K562 (cell line): ENCODE measurements around the gene KRTAP10-6. TPM values are rescaled to one million over a fixed set of nuclear protein-coding genes. Genes with fewer than 3 reads are reported as not detected.

Experiments used
- ATAC-seq: fragments of 200-7000 bp; cut with Tn5 transposase; 3 replicates; pipeline ENCODE4 v1.9.1; 2020; ENCODE audit warnings: moderate library complexity
- BruUV-seq: library from RNA; stranded (reverse); fragments of 400-500 nt; replicated peaks from 2 replicates; lab custom pipeline; 2021; lab: Mats Ljungman, UMichigan
- CTCF ChIA-PET: fragments of 300-600 bp; formaldehyde crosslinking; extraction: SDS; loops from one replicate; lab custom pipeline; 2021; ENCODE audit warnings: low intra/inter-chr PET ratio; lab: Yijun Ruan, JAX
- POLR2A ChIA-PET: fragments of 300-600, 350-650 bp; sonication (Branson Sonifier 250); formaldehyde crosslinking; extraction: SDS; loops from one replicate; lab custom pipeline; 2021; ENCODE audit warnings: antibody characterized with exemption, inconsistent platforms; lab: Yijun Ruan, JAX
- DNase-seq, 4 experiments: peaks; one replicate each; pipeline versions ENCODE4 v3.0.0 to v3.0.0-alpha.2; 2011 to 2018; ENCODE audit warnings: low spot score in 3 of 4, mixed read lengths in 3 of 4; ENCODE audit errors: extremely low read depth in 1 of 4
- FAIRE-seq: peaks from 2 replicates; lab custom pipeline; 2011; peaks lifted over from hg19 to GRCh38; lab: Jason Lieb, UNC
- H2AFZ ChIP-seq: 2 replicates; pipeline ENCODE4 v1.6.0; 2011; ENCODE audit warnings: low read depth, low read length, control low read depth, inconsistent platforms
- H3K27ac ChIP-seq: fragments of 200-600 bp; 3 replicates; pipeline ENCODE4 v1.8.0; 2011; ENCODE audit warnings: low read depth, mild to moderate bottlenecking, control low read depth, inconsistent platforms, low read length, moderate library complexity, mixed read lengths; ENCODE audit errors: extremely low read depth
- H3K27me3 ChIP-seq, 2 experiments: fragments of 300-600 bp in 1 of 2; 2 replicates in 1 of 2; 3 replicates in 1 of 2; pipeline versions ENCODE4 v1.6.0 to v1.8.0; 2011; ENCODE audit warnings: inconsistent platforms in 2 of 2, low read length in 2 of 2, mild to moderate bottlenecking in 1 of 2, mixed read lengths in 1 of 2, moderate library complexity in 1 of 2; ENCODE audit not compliant: control insufficient read depth in 2 of 2, insufficient read depth in 2 of 2
- H3K36me3 ChIP-seq: fragments of 300-600 bp; 3 replicates; pipeline ENCODE4 v1.8.0; 2011; ENCODE audit warnings: mild to moderate bottlenecking, low read length, inconsistent platforms; ENCODE audit not compliant: control insufficient read depth, insufficient read depth
- H3K4me1 ChIP-seq, 2 experiments: fragments of 200-600 bp in 1 of 2; replicated peaks in 1 of 2; 2 replicates in 1 of 2; 3 replicates in 1 of 2; pipeline versions ENCODE4 v1.5.1 to v1.8.0; 2011; ENCODE audit warnings: inconsistent platforms in 2 of 2, low read length in 2 of 2, mild to moderate bottlenecking in 1 of 2, mixed read lengths in 1 of 2, moderate library complexity in 1 of 2; ENCODE audit not compliant: control insufficient read depth in 2 of 2, insufficient read depth in 2 of 2
- H3K4me2 ChIP-seq: 2 replicates; pipeline ENCODE4 v1.6.1; 2011; ENCODE audit warnings: low read length, control low read depth, inconsistent platforms, mixed read lengths; ENCODE audit not compliant: insufficient read depth
- H3K4me3 ChIP-seq: fragments of 200-600 bp; sonication (generic), shearing (Covaris generic); 2 replicates; pipeline ENCODE4 v1.5.1; 2016; ENCODE audit warnings: control low read depth, inconsistent platforms
- H3K79me2 ChIP-seq: fragments of 200-600 bp; 3 replicates; pipeline ENCODE4 v1.8.0; 2011; ENCODE audit warnings: low read length, inconsistent platforms; ENCODE audit not compliant: control insufficient read depth, insufficient read depth
- H3K9ac ChIP-seq, 2 experiments: 2 replicates each; pipeline versions ENCODE4 v1.6.0 to v1.6.1; 2011; ENCODE audit warnings: low read depth in 2 of 2, low read length in 2 of 2, control low read depth in 1 of 2, inconsistent platforms in 1 of 2, mild to moderate bottlenecking in 1 of 2, mixed read lengths in 1 of 2; ENCODE audit not compliant: insufficient read depth in 1 of 2
- H3K9me1 ChIP-seq: one replicate; pipeline ENCODE4 v1.6.0; 2011; ENCODE audit warnings: inconsistent platforms, mild to moderate bottlenecking, low read length, moderate library complexity; ENCODE audit not compliant: control insufficient read depth, insufficient read depth
- H3K9me3 ChIP-seq: replicated peaks from 2 replicates; pipeline ENCODE4 v1.5.1; 2011; ENCODE audit warnings: low read depth, low read length, inconsistent platforms; ENCODE audit not compliant: control insufficient read depth, insufficient read depth
- H4K20me1 ChIP-seq: replicated peaks from 2 replicates; pipeline ENCODE4 v1.6.1; 2011; ENCODE audit warnings: low read length, inconsistent platforms, mixed read lengths; ENCODE audit not compliant: control insufficient read depth, insufficient read depth
- CHD4 ChIP-seq: fragments of 200-600 bp; sonication (generic); IDR thresholded peaks from 3 replicates; pipeline ENCODE4 v1.6.1; 2012; ENCODE audit warnings: low read depth, mild to moderate bottlenecking, mixed read lengths, low read length, inconsistent platforms; ENCODE audit not compliant: insufficient read depth, insufficient replicate concordance, poor library complexity, severe bottlenecking
- ETV5 ChIP-seq: sonication (generic); formaldehyde crosslinking; IDR thresholded peaks from 2 replicates; pipeline ENCODE4 v1.4.0; 2020; ENCODE audit warnings: low read depth, mild to moderate bottlenecking, missing genetic modification reagents
- FOS ChIP-seq: IDR thresholded peaks from 3 replicates; pipeline ENCODE4 v1.6.1; 2011; ENCODE audit not compliant: insufficient read length; ENCODE audit errors: extremely low read depth
- GATAD2A ChIP-seq: fragments of 450-650 bp; IDR thresholded peaks from 2 replicates; pipeline ENCODE4 v1.6.1; 2017
- HCFC1 ChIP-seq: IDR thresholded peaks from 2 replicates; pipeline ENCODE4 v1.6.1; 2012; ENCODE audit warnings: low read depth, low read length, improper control_type of control experiment
- HSF4 ChIP-seq: fragments of 250-450 bp; sonication (Bioruptor Pico); IDR thresholded peaks from 2 replicates; pipeline ENCODE4 v2.1.2; 2022; ENCODE audit warnings: mild to moderate bottlenecking, moderate library complexity, borderline replicate concordance
- MEIS2 ChIP-seq: fragments of 450-650 bp; IDR thresholded peaks from 2 replicates; pipeline ENCODE4 v1.6.1; 2014; ENCODE audit warnings: mild to moderate bottlenecking; ENCODE audit not compliant: partially characterized antibody
- NR2C2 ChIP-seq, 2 experiments: fragments of 200-800 bp in 1 of 2; sonication (Bioruptor generic) in 1 of 2; sonication (generic) in 1 of 2; formaldehyde crosslinking in 1 of 2; IDR thresholded peaks; 2 replicates each; pipeline versions ENCODE4 v1.6.1 to v1.8.0; 2016 to 2022; ENCODE audit warnings: mild to moderate bottlenecking in 1 of 2, missing compliant biosample characterization in 1 of 2, missing genetic modification characterization in 1 of 2, missing genetic modification reagents in 1 of 2
- PHB ChIP-seq: fragments of 250-450 bp; sonication (Bioruptor Pico); IDR thresholded peaks from 2 replicates; pipeline ENCODE4 v1.5.0; 2021
- POLR2G ChIP-seq: fragments of 200-400 bp; formaldehyde crosslinking; IDR thresholded peaks from 2 replicates; pipeline ENCODE4 v1.6.1; 2017; ENCODE audit warnings: low read depth, mild to moderate bottlenecking, antibody characterized with exemption, low read length, moderate library complexity
- SIRT6 ChIP-seq: IDR thresholded peaks from one replicate; pipeline ENCODE4 v1.6.1; 2012; ENCODE audit warnings: low read depth, mild to moderate bottlenecking, control low read depth, inconsistent platforms, low read length, moderate library complexity
- ZBTB1 ChIP-seq: sonication (generic); formaldehyde crosslinking; IDR thresholded peaks from 2 replicates; pipeline ENCODE4 v1.8.1; 2023; ENCODE audit warnings: missing genetic modification reagents, low read depth, mild to moderate bottlenecking, borderline replicate concordance
- ZNF197 ChIP-seq: fragments of 200-800 bp; sonication (Bioruptor generic); IDR thresholded peaks from 2 replicates; pipeline ENCODE4 v1.6.1; 2016; ENCODE audit warnings: low read depth, missing genetic modification characterization, missing compliant biosample characterization
- ZNF212 ChIP-seq: fragments of 450-650 bp; formaldehyde crosslinking; IDR thresholded peaks from 2 replicates; pipeline ENCODE4 v1.4.0; 2020; ENCODE audit warnings: mild to moderate bottlenecking
- ZNF263 ChIP-seq: sonication (generic); formaldehyde crosslinking; IDR thresholded peaks from 2 replicates; pipeline ENCODE4 v1.8.0; 2022; ENCODE audit warnings: mild to moderate bottlenecking, missing genetic modification reagents, borderline replicate concordance
- ZNF347 ChIP-seq: fragments of 450-650 bp; formaldehyde crosslinking; IDR thresholded peaks from 2 replicates; pipeline ENCODE4 v1.4.0; 2020; ENCODE audit warnings: low read depth, mild to moderate bottlenecking, moderate library complexity
- WGBS: fragments of 100-300 bp; shearing (Covaris generic); methylation state at CpG from one replicate; pipeline ENCODE4 v1.1.6; 2016; ENCODE audit warnings: low coverage, mixed read lengths; ENCODE audit not compliant: insufficient coverage; ENCODE audit errors: missing lambda C conversion rate; 5-methylcytosine and 5-hydroxymethylcytosine counted together
- in situ Hi-C: fragments of 300-500 bp; cut with MboI; formaldehyde crosslinking; loops from 4 replicates; pipeline ENCODE4 v1.15.0; 2018; ENCODE audit warnings: inconsistent platforms, mixed read lengths
- intact Hi-C: fragments of 100-400 bp; cut with micrococcal nuclease; formaldehyde crosslinking; loops from 2 replicates; pipeline ENCODE4 v1.14.2; 2022
- polyA plus RNA-seq, 8 experiments: library from polyadenylated mRNA; depleted of rRNA in 4 of 8; stranded (reverse) in 5 of 8; unstranded in 3 of 8; fragments of >200 nt; fragmentation: Nextera tagmentation in 2 of 8; fragmentation: Illumina TruSeq in 1 of 8; extraction: Ambion mirVana in 2 of 8; extraction: Trizol in 1 of 8; gene quantifications; 2 replicates each; pipeline versions ENCODE4 v1.2.1 to v1.2.3, GENCODE V29; 2011 to 2014; ENCODE audit warnings: inconsistent platforms in 1 of 8, missing spikeins in 1 of 8
- total RNA-seq, 7 experiments: library from RNA; depleted of rRNA in 6 of 7; stranded (reverse); fragments of >200 nt in 6 of 7; fragmentation: Illumina TruSeq in 2 of 7; extraction: Trizol in 2 of 7; gene quantifications; 2 replicates each; pipeline versions ENCODE4 v1.2.1 to v1.2.3, GENCODE V29; 2011 to 2021; ENCODE audit warnings: low replicate concordance in 1 of 7
- TF ChIP-seq, protein P1 (sequence below): fragments of 250-450 bp; sonication (Bioruptor Pico); IDR thresholded peaks from 2 replicates; pipeline ENCODE4 v1.6.1; 2021; ENCODE audit warnings: mild to moderate bottlenecking

KRTAP10-6 gene
- total and polyA plus RNA-seq, 9 of the 15 experiments (the other 6 are each of a cell fraction or from before 2014, with no cell fraction given), result not detected

DNA sequence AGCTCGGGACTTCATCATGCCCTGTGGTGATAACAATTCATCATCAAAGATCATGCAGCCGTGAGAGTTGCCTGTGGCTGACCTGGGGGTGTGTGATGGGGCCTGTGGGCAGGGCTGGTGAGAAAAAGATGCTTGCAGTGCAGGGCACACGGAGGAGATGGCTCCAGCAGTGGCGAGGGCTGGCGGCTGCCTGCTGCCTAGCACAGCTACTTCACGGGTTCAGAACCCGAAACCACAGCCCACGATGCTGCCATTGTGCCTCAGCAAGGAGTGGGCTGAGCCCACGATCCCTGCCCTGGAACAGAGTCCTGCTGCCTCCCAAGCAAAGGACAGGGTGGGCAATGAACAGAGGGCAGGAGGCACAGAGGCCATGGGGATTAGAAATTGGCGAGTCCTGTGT lies 34.0 kb upstream of the KRTAP10-6 start:
- no peak for TF ChIP-seq NR2C2 (CRISPR knock-in tag; IDR thresholded peaks at IDR 0.05)
- no peak for TF ChIP-seq NR2C2 (tag; IDR thresholded peaks at IDR 0.05)
- BruUV-seq, result no TSS peak
- 0% methylated on average over 10 of the region's 10 CpGs for WGBS
- no peak for ATAC-seq
- in situ Hi-C loops, result no loop called here
- DNase-seq, result no peak
- Histone ChIP-seq H3K27me3 (peaks cover 0 to 6% of the 10 kb centered on the region in 2 experiments; a peak in 1 of 5 replicates), H3K4me2 (no peak overlapping the region), H3K4me3 (no peak overlapping the region), H3K27ac (no peak overlapping the region), H3K36me3 (no peaks in the 10 kb centered on the region), H2AFZ (no peak overlapping the region), H3K79me2 (no peaks in the 10 kb centered on the region), H3K9me3 (peaks cover 5% of the 10 kb centered on the region; the same call in 1 of the 2 replicates), H4K20me1 (no peaks in the 10 kb centered on the region), H3K9me1 (no peaks in the 10 kb centered on the region), H3K4me1 (no peaks in the 10 kb centered on the region), H3K9ac (no peak overlapping the region)
- no peak for FAIRE-seq
- intact Hi-C loops, result no loop called here
- CTCF ChIA-PET, result no interaction called here
- POLR2A ChIA-PET, result no interaction called here

DNA sequence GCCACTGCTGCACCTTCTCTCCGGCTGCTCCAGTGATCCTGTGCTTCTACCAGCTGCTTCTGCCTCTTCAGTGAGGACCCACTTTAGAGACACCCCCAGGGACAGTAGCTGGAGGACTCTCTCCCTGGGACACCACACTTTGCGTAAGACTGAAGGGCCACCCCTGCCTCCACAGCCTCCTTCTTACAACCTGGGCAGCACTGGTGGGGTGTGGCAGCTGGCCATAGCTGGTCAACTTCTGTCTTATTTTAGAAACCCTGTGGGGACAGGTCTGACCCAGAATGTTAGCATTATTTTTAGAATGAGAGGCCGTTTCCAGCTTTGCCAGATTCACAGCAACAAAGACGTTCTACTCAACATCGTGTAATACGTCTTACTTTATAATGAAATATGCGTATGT lies 33.5 kb upstream of the KRTAP10-6 start:
- no peaks in the 10 kb centered on the region for H4K20me1 ChIP-seq
- H2AFZ ChIP-seq, result no peak overlapping the region
- 4% methylated on average over 7 of the region's 7 CpGs for WGBS
- ATAC-seq, result no peak
- no peak for FAIRE-seq
- no peak overlapping the region for H3K9ac ChIP-seq
- no peaks in the 10 kb centered on the region for H3K4me1 ChIP-seq
- H3K9me3 ChIP-seq, result peaks cover 5% of the 10 kb centered on the region; the same call in 1 of the 2 replicates
- no peaks in the 10 kb centered on the region for H3K36me3 ChIP-seq
- H3K9me1 ChIP-seq, result no peaks in the 10 kb centered on the region
- H3K27ac ChIP-seq, result no peak overlapping the region
- H3K27me3 ChIP-seq, result peaks cover 0 to 6% of the 10 kb centered on the region in 2 experiments; a peak in 1 of 5 replicates
- no TSS peak for BruUV-seq
- ChIA-PET CTCF (no interaction called here), POLR2A (interaction anchor here (0.6 kb wide), 1 partner anchor 12 kb away, joined by 3 read pairs; no protein-coding TSS in a partner anchor)
- in situ Hi-C loops, result no loop called here
- H3K4me3 ChIP-seq, result no peak overlapping the region
- H3K79me2 ChIP-seq, result no peaks in the 10 kb centered on the region
- DNase-seq, result no peak
- intact Hi-C loops, result no loop called here
- no peak overlapping the region for H3K4me2 ChIP-seq
- TF ChIP-seq GATAD2A (no peak), ZNF263 (CRISPR knock-in tag) (no peak), ZNF347 (CRISPR knock-in tag) (no peak), MEIS2 (no peak), PHB (CRISPR knock-in tag) (no peak), CHD4 (no peak), ETV5 (CRISPR knock-in tag) (no peak), HSF4 (CRISPR knock-in tag) (no peak), HCFC1 (no peak), POLR2G (no peak), FOS (no peak), ZNF212 (no peak), SIRT6 (no peak), ZNF197 (CRISPR knock-in tag) (no peak), ZBTB1 (CRISPR knock-in tag) (no peak)
- TF ChIP-seq, protein P1, sequence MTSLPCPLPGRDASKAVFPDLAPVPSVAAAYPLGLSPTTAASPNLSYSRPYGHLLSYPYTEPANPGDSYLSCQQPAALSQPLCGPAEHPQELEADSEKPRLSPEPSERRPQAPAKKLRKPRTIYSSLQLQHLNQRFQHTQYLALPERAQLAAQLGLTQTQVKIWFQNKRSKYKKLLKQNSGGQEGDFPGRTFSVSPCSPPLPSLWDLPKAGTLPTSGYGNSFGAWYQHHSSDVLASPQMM (CRISPR knock-in tag), result no peak
